Urothelium cell line (cell line): Measurements from ENCODE around the gene PRKAR1A.
A peak's percentile ranks its signal among the peaks of the same experiment; 100 is the strongest.
"Not testable (repeated sequence)": the region's sequence is repeated elsewhere in the genome, so short reads cannot be mapped to it uniquely, and the experiment has no call there.

Source experiments
- DNase-seq: peaks from one replicate; pipeline ENCODE4 v3.0.0; 2011; ENCODE audit warnings: low spot score, mixed read lengths
- FAIRE-seq: peaks from 2 replicates; lab custom pipeline; 2011; peaks lifted over from hg19 to GRCh38; lab: Jason Lieb, UNC

The PRKAR1A gene

GRCh38 chr17:68512247-68512959, at the start of gene PRKAR1A:
PRKAR1A (plus strand) TSS chr17:68512430; CDS start chr17:68515400, 2,970 bp downstream.
- peak; percentile 81 for FAIRE-seq
- DNase-seq: peak; percentile 99

- DNase-seq (no peak), FAIRE-seq (no peak)
These were observed 48.8 kb upstream of the PRKAR1A start for GRCh38 chr17:68463211-68464019.

GRCh38 chr17:68468334-68468733, 43.9 kb upstream of the PRKAR1A start:
- DNase-seq (no peak), FAIRE-seq (no peak)

GRCh38 chr17:68468788-68469187, 43.4 kb upstream of the PRKAR1A start:
- DNase-seq (no peak), FAIRE-seq (no peak)

- FAIRE-seq (no peak), DNase-seq (no peak)
These were observed 41.3 kb upstream of the PRKAR1A start for GRCh38 chr17:68470961-68471360.

GRCh38 chr17:68480885-68481284, 31.3 kb upstream of the PRKAR1A start:
- DNase-seq (no peak), FAIRE-seq (no peak)

GRCh38 chr17:68482576-68483041, 29.6 kb upstream of the PRKAR1A start:
- FAIRE-seq (no peak), DNase-seq (no peak)

GRCh38 chr17:68484458-68484857, 27.8 kb upstream of the PRKAR1A start:
- FAIRE-seq (no peak), DNase-seq (no peak)

GRCh38 chr17:68489919-68490318, 22.3 kb upstream of the PRKAR1A start:
- DNase-seq (no peak), FAIRE-seq (no peak)

- DNase-seq: no peak
These were observed 20.6 kb upstream of the PRKAR1A start for GRCh38 chr17:68491381-68492231.

GRCh38 chr17:68492394-68493054, 19.7 kb upstream of the PRKAR1A start:
- FAIRE-seq, DNase-seq: not testable (repeated sequence)

More at GRCh38 chr17:68491381-68492231, 20.6 kb upstream of the PRKAR1A start:
- no peak for FAIRE-seq

GRCh38 chr17:68495081-68495480, 17.1 kb upstream of the PRKAR1A start:
- DNase-seq (no peak), FAIRE-seq (no peak)

- FAIRE-seq (no peak), DNase-seq (no peak)
These were observed 14.3 kb upstream of the PRKAR1A start for GRCh38 chr17:68497885-68498319.

GRCh38 chr17:68498479-68499326, 13.5 kb upstream of the PRKAR1A start:
- FAIRE-seq (no peak), DNase-seq (no peak)

GRCh38 chr17:68499587-68499986, 12.6 kb upstream of the PRKAR1A start:
- DNase-seq: no peak
- FAIRE-seq: no peak

- DNase-seq: no peak
These were observed 11.2 kb upstream of the PRKAR1A start for GRCh38 chr17:68501074-68501473.

GRCh38 chr17:68505951-68506350, 6.3 kb upstream of the PRKAR1A start:
- no peak for DNase-seq
- FAIRE-seq: no peak

More at GRCh38 chr17:68501074-68501473, 11.2 kb upstream of the PRKAR1A start:
- FAIRE-seq: no peak

GRCh38 chr17:68507576-68507975, 4.7 kb upstream of the PRKAR1A start:
- DNase-seq (no peak), FAIRE-seq (no peak)
